GM21723 (cell line): Measurements from ENCODE around the gene ZNF593.

Source experiments
- ATAC-seq: cut with Tn5 transposase; IDR thresholded peaks from one replicate; pipeline ENCODE4 v1.9.1; 2021; ENCODE audit warnings: mild to moderate bottlenecking, moderate library complexity; ENCODE audit not compliant: unreplicated experiment

Gene ZNF593

DNA sequence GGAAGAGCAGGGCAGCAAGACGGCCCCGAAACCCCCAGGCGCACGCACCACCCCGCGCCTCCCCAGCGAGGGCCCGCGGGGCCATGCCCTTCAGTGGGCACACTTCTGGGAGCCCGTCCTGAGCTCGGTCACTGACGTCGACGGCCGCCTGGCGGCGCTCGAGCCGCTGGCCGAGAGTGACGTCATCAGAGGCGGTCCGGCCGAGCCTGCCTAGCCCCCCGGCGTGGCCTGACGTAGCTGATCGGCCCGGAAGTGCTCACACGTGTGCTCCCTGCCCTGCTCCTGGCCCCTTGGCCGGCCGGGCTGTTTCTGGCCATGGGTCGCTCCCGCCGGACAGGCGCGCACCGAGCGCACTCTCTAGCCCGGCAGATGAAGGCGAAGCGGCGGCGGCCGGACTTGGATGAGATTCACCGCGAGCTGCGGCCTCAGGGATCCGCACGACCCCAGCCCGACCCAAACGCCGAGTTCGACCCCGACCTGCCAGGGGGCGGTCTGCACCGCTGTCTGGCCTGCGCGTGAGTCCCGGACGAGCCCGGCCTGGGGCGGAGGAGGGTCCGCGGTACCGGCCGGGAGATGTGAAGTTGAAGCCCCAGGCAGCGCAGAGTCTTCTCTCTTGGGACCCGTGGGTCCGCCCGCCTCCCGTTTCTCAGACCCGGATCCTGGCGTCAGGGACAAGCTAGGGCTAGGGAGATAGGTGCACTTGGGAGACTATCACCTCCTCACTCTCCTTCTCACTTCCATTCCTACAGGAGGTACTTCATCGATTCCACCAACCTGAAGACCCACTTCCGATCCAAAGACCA is at the start of gene ZNF593:
TSS of gene ZNF593 (plus strand) at position 240 of the 803 bp plus-strand sequence. CDS start at position 316, 76 bp downstream.
- peak; percentile 92 for ATAC-seq

- ATAC-seq, result no peak
These were observed 47.6 kb upstream of the ZNF593 start for GRCh38 chr1:26121854-26122773.

GRCh38 chr1:26122988-26123973 is 46.4 kb upstream of the ZNF593 start:
- ATAC-seq, result no peak

DNA sequence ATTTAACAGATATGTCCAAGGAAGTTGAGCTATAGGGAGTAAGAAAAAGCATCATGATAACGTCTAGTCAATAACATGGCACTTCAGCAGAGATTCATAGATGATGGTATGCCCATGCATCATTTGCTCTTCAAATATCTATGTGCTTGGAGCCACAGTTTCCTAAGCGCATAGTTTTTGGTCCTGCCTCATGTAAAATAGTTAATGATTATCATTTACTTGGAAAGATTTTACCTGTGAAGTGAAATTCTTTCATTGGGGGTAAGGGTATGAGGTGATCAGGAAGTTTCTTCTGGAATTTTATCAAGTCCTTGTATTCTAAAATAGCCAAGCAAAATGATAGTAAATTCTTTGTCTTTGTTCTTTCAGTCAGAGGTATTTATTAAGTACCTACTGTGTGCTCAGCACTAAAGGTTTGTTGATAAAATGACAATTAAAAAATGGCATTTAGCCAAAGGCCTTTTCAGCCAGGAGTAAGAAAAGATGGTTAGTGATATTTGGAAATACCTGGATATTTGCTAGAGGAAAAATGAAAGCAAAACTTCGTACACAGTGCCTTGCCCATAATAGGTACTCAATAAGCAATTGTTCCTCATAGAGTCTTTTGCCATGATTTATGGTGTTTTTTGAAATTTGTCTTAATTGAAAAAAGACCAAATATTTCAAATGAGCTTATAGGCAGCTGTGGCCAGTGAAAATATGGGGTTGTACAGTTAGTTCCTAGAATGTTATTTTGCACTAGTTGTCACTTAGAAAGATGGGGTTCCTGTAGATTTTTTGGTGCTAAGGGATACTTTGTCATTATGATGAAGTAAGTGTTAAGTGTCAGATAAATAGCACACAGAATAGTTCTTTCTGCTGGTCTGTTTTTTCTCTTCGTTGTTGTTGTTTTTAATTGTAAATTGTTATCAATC is 45.0 kb upstream of the ZNF593 start:
- no peak for ATAC-seq

GRCh38 chr1:26125382-26125781 is 44.3 kb upstream of the ZNF593 start:
- ATAC-seq, result no peak

DNA sequence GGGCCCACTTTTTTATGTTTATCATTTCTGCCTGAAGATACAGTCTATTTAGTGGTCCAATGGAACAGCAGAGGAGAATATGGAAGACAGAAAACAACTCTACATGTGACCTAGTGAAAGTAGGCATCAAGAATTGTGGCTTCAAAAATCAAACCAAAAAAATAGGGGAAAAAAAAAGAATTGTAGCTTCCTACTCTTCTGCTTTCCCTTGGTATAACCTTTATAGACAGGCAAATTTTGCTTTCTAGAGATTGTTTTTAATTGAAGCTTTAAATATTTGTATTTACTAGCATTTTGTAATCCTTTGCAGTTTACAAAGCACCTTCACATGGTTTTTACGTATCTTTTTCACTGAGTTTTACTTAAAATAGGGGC is 43.8 kb upstream of the ZNF593 start:
- no peak for ATAC-seq

DNA sequence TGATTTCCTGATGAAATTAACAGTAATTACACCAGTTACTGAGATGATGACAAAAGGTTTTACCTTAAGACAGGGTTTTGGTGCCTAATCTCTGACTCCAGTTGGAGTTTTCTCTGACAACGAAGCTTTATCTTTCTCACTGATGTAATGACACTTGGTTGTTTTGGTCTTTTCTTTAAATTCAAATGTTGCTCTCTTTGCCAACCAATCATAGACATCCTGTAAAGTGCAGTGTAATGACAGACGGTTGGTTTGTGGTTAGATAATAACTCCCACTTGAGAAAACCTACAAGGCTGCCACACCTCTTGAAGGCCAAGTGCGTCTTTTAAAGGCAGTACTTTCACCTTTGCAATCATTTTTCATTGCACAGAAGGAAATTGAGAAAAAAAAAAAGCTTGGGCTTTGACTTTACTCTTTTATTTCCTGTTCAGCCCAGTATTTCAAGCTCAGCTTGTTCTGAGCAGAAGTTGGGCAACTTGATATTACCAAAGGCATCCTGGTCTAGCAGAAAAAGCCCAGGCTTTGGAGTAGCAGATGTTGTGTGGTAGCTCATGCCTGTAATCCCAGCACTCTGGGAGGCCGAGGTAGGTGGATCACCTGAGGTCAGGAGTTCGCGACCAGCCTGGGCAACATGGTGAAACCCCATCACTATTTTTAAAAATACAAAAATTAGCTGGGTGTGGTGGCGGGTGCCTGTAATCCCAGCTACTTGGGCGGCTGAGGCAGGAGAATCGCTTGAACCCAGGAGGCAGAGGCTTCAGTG is 43.2 kb upstream of the ZNF593 start:
- ATAC-seq, result peak; percentile 73

DNA sequence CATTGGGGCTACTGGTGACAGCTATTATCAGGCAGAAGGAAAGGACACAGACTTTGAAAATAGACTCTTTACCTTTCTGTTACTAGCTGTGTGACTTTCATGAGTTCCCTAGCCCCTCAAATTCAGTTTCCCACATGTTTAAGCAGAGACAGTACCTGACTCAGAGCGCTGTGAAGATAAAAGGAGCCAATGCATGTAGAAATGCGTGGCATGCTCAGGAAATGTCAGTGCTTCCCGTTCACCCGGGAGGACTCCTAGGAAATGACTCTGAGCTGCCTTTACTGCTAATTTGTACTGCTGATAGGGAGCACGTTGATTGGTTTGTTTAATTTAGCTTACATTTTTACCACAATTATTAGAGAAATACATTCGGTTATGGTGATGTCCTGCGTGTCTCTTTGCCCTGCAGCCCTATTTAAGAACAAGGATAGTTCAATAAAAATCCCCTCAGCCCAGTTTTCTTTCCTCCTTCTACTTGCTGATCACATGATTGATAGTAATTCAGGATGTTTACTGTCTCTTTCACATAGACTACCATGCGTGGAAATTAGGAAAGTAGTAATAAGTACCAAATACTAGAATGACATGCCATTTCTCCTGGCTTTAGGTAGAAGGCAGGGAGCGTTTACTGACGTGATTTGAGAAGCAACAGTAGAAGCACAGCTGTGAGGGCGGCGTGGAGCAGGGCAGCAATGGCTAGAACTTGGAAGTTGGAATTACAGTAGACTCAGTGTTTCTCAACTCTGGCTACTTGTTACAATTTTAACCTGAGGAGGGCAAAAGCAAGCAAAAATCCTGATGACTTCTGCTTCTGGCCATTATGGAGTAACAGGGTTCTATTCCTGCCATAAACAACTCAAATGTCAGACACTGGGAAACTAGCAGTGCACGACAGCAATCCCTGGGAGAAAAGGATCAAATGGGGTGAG is 42.2 kb upstream of the ZNF593 start:
- no peak for ATAC-seq

- no peak for ATAC-seq
These were observed 39.9 kb upstream of the ZNF593 start for GRCh38 chr1:26129778-26130177.

DNA sequence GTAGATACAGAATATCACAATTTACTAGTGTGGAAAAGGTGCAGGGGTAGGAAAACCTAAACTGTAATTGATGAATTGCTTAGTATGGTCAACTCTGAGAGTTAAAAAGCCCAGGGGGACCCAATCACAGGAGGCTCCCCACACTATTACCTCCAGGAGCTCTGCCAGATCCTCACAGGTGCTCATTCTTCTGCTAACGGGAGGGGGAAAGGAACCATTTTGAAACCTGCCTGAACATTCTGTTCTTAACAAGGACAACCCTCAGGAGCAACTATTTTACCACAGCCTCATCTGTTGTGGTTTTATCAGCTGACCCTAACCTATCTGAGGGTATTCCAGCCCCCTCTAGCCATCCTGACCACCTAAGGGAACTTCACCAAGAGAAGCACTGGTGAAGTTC is 39.0 kb upstream of the ZNF593 start:
- no peak for ATAC-seq

DNA sequence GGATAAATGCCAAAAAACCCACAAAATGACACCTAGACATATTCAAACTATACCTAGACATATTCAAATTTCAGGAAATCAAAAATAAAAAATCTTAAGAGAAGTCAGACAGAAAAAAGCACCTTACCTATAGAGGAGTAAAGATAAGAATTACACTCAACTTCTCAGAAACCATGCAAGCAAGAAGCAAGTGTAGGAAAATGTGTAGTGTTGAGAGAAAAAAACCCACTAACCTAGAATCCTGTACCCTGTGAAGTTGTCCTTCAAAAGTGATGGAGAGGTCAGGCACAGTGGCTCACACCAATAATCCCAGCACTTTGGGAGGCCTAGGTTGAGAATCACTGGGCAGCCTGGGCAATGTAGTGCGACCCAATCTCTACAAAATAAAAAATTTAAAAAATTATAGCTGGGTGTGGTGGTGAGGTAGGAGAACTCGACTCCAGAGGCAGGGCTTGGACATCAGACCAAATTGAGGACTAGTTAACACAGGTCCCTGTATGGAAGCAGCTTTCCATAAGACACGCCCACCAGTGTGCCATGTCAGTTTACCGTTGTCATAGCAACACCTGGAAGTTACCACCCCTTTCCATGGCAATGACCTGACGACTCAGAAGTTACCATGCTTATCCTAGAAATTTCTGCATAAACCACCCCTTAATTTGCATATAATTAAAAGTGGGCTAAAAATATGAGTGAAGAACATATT is 37.4 kb upstream of the ZNF593 start:
- no peak for ATAC-seq

DNA sequence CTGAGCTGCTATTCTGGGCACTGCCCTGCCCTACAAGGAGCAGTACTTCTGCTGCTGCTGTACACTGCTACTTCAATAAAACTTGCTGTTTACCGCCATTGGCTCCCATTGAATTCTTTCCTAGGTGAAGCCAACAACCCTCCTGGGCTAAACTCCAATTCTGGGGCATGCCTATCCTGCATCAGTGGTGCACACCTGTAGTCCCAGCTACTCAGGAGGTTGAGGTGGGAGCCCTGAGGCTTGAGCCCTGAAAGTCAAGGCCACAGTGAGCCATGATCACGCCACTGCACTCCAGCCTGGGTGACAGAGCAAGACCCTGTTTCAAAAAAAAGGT is 36.9 kb upstream of the ZNF593 start:
- no peak for ATAC-seq

- ATAC-seq, result no peak
These were observed 35.2 kb upstream of the ZNF593 start for GRCh38 chr1:26134466-26134865.

GRCh38 chr1:26138974-26139558 is 30.6 kb upstream of the ZNF593 start:
- no peak for ATAC-seq

DNA sequence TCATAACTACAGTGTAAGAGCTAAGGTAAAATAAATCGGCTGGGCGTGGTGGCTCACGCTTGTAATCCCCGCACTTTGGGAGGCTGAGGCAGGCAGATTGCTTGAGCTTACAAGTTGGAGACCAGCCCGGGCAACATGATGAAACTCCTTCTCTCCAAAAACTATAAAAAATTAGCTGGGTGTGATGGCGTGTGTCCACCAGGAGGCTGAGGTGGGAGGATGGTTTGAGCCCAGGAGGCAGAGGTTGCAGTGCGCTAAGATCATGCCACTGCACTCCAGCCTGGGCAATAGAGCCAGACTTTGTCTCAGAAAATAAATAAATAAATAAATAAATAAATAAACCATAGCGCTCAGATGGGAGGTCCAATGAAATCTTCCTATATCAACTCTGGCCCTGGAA is 27.5 kb upstream of the ZNF593 start:
- ATAC-seq, result no peak

GRCh38 chr1:26145041-26145959 is 24.4 kb upstream of the ZNF593 start:
- ATAC-seq, result no peak
